Umbilical cord (tissue), 2 donors: Measurements from ENCODE around the gene ADO. TPM values are rescaled to one million over a fixed set of nuclear protein-coding genes. Genes with fewer than 3 reads are reported as not detected.
"Not testable (repeated sequence)": the region's sequence is repeated elsewhere in the genome, so short reads cannot be mapped to it uniquely, and the experiment has no call there.

Experiments used
- DNase-seq: peaks from one replicate; pipeline ENCODE4 v3.0.0-alpha.2; 2015; ENCODE audit warnings: low spot score
- total RNA-seq: library from RNA; depleted of rRNA; stranded (reverse); fragments of >200 nt; gene quantifications from one replicate; pipeline ENCODE4 v1.2.3, GENCODE V29; 2014; ENCODE audit warnings: low replicate concordance; ENCODE audit not compliant: insufficient read depth

ADO gene
- total RNA-seq, result 15.4 TPM

- DNase-seq, result peak; percentile 91
Measured at GRCh38 chr10:62804356-62805230, at the start of gene ADO. ADO (plus strand) TSS chr10:62804720; CDS start chr10:62805060, 340 bp downstream.

DNA sequence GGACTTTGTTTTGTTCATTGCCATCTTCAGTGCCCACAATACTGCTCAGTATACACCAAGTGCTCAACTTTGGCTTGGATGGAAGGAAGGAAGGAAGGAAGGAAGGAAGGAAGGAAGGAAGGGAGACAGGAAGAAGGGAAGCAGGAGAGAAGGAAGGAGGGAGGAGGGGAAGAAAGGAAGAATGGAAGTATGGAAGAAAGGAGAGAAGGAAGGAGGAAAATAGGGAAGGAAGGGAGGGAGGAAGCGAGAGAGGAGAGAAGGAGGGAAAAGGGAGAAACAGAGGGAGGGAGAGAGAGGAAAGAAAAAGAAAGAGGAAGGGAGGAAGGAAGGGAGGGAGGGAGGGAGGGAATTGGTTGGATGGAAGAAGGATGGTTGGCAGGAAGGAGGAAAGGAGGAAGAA, 49.6 kb upstream of the ADO start:
- DNase-seq, result no peak

GRCh38 chr10:62755662-62756653, 48.6 kb upstream of the ADO start:
- DNase-seq, result no peak

DNA sequence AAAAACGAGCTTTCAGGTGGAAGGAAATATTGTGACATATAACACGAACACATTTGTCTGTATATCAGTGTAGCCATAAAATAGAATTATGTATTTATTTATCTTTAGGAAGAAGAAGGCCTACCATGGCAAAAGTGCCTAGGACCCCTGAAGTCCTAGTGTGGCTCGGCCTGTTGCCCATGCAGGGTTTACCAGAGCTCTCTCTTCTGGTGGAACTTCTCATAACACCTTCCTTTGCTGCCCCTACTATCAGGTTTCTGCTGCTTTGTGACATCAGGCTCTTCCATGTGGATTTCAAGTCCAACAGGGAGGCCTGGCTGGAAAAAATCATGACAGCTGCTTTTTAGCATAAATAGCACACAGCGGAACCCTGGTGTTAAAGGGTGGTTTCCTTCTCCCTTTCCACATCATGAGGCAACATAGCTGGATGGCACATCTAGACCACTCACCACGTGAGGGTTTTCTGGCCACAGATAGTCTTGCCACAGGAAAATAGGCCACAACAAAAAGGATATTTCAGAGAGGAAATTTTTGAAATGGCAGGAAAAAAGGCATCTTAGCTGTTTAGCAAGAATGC, 44.8 kb upstream of the ADO start:
- DNase-seq, result peak; percentile 15

DNA sequence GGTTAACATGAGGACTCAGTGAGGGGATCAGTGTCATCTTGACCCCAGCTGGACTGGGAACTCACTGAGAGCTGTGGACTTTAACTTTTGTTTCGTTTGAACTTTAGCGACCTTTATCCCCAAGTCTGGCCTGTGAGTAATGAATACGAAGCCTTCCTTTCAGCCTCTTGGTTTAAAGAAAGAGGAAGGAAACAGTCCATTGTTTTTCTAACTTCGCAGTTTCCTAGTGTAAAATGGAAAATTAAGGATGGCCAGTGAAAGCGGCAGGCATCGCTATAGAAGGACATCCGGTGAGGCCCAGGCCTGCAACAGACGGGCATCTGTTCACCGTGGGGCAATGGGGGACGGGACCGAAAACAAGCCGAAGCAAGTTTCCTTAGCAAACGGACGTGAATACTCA, 44.1 kb upstream of the ADO start:
- DNase-seq, result peak; percentile 56

DNA sequence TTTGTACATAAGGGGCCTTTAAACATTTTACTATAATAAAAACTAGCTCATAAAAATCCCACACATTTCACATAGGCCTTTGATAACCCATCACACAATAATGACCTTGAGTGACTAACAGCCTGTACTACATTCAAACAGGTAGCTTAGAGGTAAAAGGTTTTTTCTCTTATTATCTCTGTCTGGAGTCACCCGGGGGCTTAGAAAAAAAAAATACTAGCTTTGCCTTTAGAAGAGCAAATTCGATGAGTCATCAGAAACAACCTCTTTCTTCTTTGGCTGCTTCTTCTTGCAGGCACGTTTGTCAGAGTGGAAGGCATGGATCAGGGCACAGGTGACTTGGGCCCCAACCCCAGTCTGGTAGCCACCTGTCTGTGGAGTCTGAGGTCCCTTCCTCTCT, 43.4 kb upstream of the ADO start:
- no peak for DNase-seq

GRCh38 chr10:62763155-62763554, 41.4 kb upstream of the ADO start:
- no peak for DNase-seq

- DNase-seq, result no peak
Measured at GRCh38 chr10:62764011-62764410, 40.5 kb upstream of the ADO start.

GRCh38 chr10:62765726-62766125, 38.8 kb upstream of the ADO start:
- DNase-seq, result no peak

GRCh38 chr10:62766386-62766785, 38.1 kb upstream of the ADO start:
- no peak for DNase-seq

DNA sequence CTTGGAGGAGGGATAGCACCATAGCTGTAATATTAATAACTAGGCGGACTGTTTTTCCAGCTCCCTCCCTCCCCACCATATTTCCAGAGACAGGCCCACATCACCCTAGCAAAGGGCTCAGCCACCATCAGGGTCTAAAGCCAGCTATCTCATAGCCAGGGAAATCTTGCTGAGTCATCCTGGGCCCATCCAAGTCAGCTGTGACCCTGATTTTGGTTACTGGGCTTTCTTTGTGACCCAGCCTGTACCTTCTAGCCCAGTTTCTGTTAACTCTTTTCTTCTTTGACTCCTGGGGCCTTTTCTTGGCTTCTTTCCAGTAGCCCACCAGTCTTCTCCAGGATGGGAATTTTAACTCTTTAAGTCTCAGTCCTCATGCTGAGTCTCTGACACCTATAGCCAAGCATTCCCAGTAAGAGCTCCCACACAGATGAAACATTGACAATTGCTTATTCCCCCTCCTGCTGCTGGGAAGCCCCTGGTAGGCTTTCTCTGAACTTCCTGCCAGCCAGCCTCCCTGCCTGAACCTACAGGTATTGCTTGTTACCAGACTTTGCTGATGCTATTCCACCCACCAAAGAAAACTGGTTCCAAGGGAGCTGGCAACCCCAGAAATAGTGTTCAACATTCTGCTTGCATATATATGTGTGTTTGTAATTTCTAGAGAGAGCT, 34.8 kb upstream of the ADO start:
- no peak for DNase-seq

- DNase-seq, result peak; percentile 29
Measured at GRCh38 chr10:62772186-62772974, 32.1 kb upstream of the ADO start.

DNA sequence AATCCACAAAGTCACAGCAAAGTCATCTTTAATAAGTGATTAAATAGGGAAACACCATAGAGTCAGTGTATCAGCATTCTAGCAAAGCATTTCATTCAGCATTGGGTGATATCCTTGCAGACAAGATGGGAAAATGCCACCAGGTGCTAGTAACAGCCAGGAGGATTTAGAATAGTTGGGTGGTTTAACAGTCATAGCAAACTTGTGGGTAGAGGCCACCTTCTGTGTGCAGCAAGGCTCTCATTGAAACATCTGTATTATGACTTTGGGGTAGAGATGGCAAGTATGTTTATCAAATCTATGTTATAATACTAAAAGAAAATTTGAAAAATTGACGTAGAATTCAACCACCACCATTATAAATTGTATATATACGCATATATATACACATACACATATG, 26.4 kb upstream of the ADO start:
- no peak for DNase-seq

- DNase-seq, result no peak
Measured at GRCh38 chr10:62779487-62780248, 24.9 kb upstream of the ADO start.

- not testable (repeated sequence) for DNase-seq
Measured at GRCh38 chr10:62784537-62784936, 20.0 kb upstream of the ADO start.

DNA sequence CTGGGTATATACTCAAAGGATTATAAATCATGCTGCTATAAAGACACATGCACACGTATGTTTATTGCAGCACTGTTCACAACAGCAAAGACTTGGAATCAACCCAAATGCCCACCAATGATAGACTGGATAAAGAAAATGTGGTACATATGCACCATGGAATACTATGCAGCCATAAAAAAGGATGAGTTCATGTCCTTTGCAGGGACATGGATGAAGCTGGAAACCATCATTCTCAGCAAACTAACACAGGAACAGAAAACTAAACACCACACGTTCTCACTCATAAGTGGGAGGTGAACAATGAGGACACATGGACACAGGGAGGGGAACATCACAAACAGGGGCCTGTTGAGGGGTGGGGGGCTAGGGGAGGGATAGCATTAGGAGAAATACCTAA, 16.2 kb upstream of the ADO start:
- DNase-seq, result not testable (repeated sequence)

- DNase-seq, result peak; percentile 19
Measured at GRCh38 chr10:62788861-62789467, 15.6 kb upstream of the ADO start.

GRCh38 chr10:62790019-62790555, 14.4 kb upstream of the ADO start:
- DNase-seq, result no peak

DNA sequence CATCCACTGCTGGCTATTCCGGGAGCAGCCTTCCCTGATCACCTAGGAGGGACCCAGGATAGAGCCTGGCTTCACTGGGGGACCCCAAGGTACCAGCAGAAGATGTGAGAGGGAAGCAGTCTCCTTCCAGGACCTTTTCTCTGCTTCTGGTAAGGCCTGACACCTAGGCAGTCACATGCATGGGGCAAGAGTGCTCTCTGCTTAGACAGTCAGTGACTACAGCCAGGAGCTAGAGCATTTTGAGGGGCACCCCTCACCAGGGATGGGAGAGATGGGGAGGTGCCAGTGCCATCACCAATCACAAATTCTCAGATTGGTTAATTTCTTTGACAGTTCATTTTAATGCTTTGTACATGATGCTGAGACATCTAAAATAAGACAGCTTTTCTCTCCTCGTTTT, 13.9 kb upstream of the ADO start:
- DNase-seq, result no peak
